ENCODE measurements around the gene MLXIPL. TPM values are rescaled to one million over a fixed set of nuclear protein-coding genes. Genes with fewer than 3 reads are reported as not detected.

Gene MLXIPL
- polyA plus RNA-seq, 1 experiment = not detected

- ChIA-PET POLR2A (no interaction called here), CTCF (interaction anchor here (1.3 to 2.0 kb wide), 2 partner anchors 14 to 33 kb away, joined by 3 to 7 read pairs; no protein-coding TSS in a partner anchor)
- DNase-seq (ENCODE audit: low read depth) = no peak
- no peak overlapping the region for H3K4me3 ChIP-seq (ENCODE audit: low read depth, low read length)
- no peaks in the 10 kb centered on the region for H3K36me3 ChIP-seq (ENCODE audit: control insufficient read depth, insufficient read depth, low read length)
- H3K27me3 ChIP-seq (ENCODE audit: control insufficient read depth, insufficient read depth, low read length) = peaks cover 24% of the 10 kb centered on the region
- no peak for TF ChIP-seq CTCF (IDR thresholded peaks at IDR 0.05; ENCODE audit: insufficient read depth, low read depth, low read length)
Observed at GRCh38 chr7:73642834-73643233, 18.5 kb upstream of the MLXIPL start.

GRCh38 chr7:73638911-73639310 lies 14.6 kb upstream of the MLXIPL start:
- Histone ChIP-seq H3K27me3 (ENCODE audit: control insufficient read depth, insufficient read depth, low read length) (no peaks in the 10 kb centered on the region; the same call in 1 of the 2 replicates), H3K36me3 (ENCODE audit: control insufficient read depth, insufficient read depth, low read length) (no peaks in the 10 kb centered on the region), H3K4me3 (ENCODE audit: low read depth, low read length) (no peak overlapping the region)
- ChIA-PET CTCF (no interaction called here), POLR2A (no interaction called here)
- no peak for TF ChIP-seq CTCF (IDR thresholded peaks at IDR 0.05; ENCODE audit: insufficient read depth, low read depth, low read length)
- no peak for DNase-seq (ENCODE audit: low read depth)

GRCh38 chr7:73635428-73636200 lies 11.3 kb upstream of the MLXIPL start:
- no peak for TF ChIP-seq CTCF (IDR thresholded peaks at IDR 0.05; ENCODE audit: insufficient read depth, low read depth, low read length)
- no peaks in the 10 kb centered on the region for H3K36me3 ChIP-seq (ENCODE audit: control insufficient read depth, insufficient read depth, low read length)
- no peak overlapping the region for H3K4me3 ChIP-seq (ENCODE audit: low read depth, low read length)
- ChIA-PET CTCF (interaction anchor here (0.9 kb wide), 1 partner anchor 90 kb away, joined by 5 read pairs; no protein-coding TSS in a partner anchor), POLR2A (no interaction called here)
- no peak for DNase-seq (ENCODE audit: low read depth)
- peaks cover 2% of the 10 kb centered on the region for H3K27me3 ChIP-seq (ENCODE audit: control insufficient read depth, insufficient read depth, low read length)

- Histone ChIP-seq H3K27me3 (ENCODE audit: control insufficient read depth, insufficient read depth, low read length) (peaks cover 2% of the 10 kb centered on the region), H3K4me3 (ENCODE audit: low read depth, low read length) (no peak overlapping the region), H3K36me3 (ENCODE audit: control insufficient read depth, insufficient read depth, low read length) (no peaks in the 10 kb centered on the region)
- ChIA-PET POLR2A (no interaction called here), CTCF (no interaction called here)
- DNase-seq (ENCODE audit: low read depth) = no peak
- TF ChIP-seq CTCF (IDR thresholded peaks at IDR 0.05; ENCODE audit: insufficient read depth, low read depth, low read length) = no peak
Observed at GRCh38 chr7:73633844-73634243, 9.5 kb upstream of the MLXIPL start.

- Histone ChIP-seq H3K36me3 (ENCODE audit: control insufficient read depth, insufficient read depth, low read length) (no peaks in the 10 kb centered on the region), H3K4me3 (ENCODE audit: low read depth, low read length) (no peak overlapping the region), H3K27me3 (ENCODE audit: control insufficient read depth, insufficient read depth, low read length) (peaks cover 6% of the 10 kb centered on the region)
- TF ChIP-seq CTCF (IDR thresholded peaks at IDR 0.05; ENCODE audit: insufficient read depth, low read depth, low read length) = no peak
- DNase-seq (ENCODE audit: low read depth) = no peak
- CTCF ChIA-PET = interaction anchor here (0.6 to 0.7 kb wide), 2 partner anchors 9 to 13 kb away, joined by 3 to 4 read pairs; no protein-coding TSS in a partner anchor
- POLR2A ChIA-PET = no interaction called here
Observed at GRCh38 chr7:73633323-73633722, 9.0 kb upstream of the MLXIPL start.
